Right ventricle myocardium superior (tissue), 1 donor: ENCODE data around the gene RADIL. TPM values are rescaled to one million over a fixed set of nuclear protein-coding genes. Genes with fewer than 3 reads are reported as not detected.
A peak's percentile ranks its signal among the peaks of the same experiment; 100 is the strongest.
"Not testable (repeated sequence)": the region's sequence is repeated elsewhere in the genome, so short reads cannot be mapped to it uniquely, and the experiment has no call there.

Source experiments
- ATAC-seq: fragments of 200-7000 bp; cut with Tn5 transposase; one replicate; pipeline ENCODE4 v1.9.1; 2020; ENCODE audit warnings: mild to moderate bottlenecking; ENCODE audit not compliant: poor library complexity
- DNase-seq: peaks from one replicate; pipeline ENCODE4 v3.0.0-alpha.2; 2020
- intact Hi-C: fragments of 100-400 bp; cut with DNase I; formaldehyde crosslinking; loops from one replicate; pipeline ENCODE4 v1.11.2; 2022
- total RNA-seq: library from RNA; stranded (reverse); fragmentation: NEBNext Ultra II Directional; extraction: Animal tissue kit (Norgen Biotek cat#: 25700); gene quantifications from one replicate; pipeline ENCODE4 v1.2.1, GENCODE V29; 2021
- donor health status: DM: no; HTN: yes; CAD: no; lungs with severe emphysema.

Gene RADIL
- total RNA-seq, 1 donor from 2014 or later = 4.0 TPM

DNA sequence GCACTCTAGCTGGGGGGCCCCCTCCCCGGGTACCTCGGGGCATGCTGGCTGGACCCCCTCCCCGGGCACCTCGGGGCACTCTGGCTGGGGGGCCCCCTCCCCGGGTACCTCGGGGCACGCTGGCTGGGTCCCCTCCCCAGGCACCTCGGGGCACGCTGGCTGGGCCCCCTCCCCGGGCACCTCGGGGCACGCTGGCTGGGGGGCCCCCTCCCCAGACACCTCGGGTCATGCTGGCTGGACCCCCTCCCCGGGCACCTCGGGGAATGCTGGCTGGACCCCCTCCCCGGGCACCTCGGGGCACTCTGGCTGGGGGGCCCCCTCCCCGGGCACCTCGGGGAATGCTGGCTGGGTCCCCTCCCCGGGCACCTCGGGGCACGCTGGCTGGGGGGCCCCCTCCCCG, 80.9 kb downstream of the RADIL start:
- DNase-seq, ATAC-seq, intact Hi-C loops: not testable (repeated sequence)

DNA sequence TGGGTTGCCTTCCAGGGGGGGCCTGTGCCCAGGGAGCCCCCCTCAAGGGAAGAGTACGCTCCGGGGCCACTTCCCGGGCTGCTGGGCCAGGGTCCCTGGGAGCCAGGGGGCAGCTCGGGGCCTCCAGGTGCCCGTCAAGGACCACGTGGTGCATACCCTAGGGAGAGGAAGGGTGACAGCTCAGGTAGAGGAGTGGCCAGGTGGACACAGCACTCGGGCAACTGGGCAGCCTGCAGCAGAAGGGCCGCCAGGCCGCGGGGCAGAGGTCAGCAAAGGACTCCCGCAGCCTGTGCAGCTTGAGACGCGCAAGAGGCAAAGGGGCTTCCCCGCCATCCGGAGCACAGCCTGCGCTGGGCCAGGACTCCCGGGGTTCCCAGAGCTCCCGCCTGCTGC, 81.7 kb downstream of the RADIL start:
- DNase-seq (no peak), ATAC-seq (no peak)
- intact Hi-C loops = no loop called here

DNA sequence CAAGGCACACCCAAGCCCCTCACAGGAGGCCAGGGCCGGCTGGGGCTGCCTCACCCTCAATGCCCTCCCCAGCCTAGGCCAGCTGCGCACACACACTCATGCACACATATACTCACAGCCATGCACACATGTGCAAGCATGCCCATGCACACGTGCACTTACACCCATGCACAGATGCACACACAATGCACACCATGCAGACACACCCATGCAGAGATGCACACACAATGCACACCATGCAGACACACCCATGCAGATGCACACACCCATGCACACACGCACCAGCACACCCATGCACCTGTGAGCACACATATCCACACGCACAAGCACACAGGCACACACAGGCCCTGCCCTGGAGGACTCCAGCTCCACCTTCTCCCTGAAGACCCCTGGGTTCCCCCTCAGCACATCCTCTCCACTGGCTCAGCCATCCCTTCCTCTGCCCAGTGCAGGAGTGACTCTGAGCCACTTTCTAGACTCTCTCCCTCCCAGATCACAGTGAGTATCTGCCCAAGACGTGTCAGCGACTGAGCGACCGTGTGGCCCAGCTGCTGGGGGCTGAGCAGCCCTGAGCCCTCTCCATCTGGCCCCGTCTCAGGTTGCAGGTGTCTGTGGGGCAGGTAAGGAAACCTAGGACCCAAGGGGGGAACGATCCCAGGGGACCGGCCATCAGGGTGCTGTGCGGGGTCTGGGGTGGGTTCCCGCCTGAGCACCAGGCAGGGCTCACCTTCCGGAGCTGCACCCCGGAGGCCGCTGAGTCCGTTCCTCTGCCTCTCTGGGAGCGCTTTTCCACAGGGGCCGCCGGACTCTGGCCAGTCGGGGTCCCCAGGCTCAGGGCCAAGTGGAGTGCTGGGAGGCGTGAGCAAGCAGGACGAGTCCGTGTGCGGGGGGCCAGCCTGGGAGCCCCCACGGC, 82.3 kb downstream of the RADIL start:
- intact Hi-C loops = no loop called here
- DNase-seq (no peak), ATAC-seq (no peak)

DNA sequence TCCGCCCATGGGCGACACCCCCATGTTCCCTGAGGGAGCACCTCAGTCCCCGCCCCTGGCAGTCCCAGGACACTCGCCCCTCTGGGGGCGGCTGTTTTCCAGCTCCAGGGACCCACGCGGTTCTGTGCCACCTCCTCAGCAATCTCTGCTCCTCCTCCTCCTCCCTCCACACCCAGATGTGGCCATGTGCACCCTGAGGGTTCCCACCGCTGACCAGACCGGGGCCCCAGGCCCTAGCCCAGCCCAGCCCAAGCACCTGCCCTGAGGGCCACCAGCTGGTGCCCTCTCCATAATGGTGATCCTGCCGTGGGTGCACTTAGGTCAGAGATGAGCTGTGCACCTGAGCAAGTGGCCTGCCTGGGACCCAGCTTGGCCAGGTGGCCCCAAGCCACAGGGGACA, 83.0 kb downstream of the RADIL start:
- intact Hi-C loops = no loop called here
- no peak for ATAC-seq
- no peak for DNase-seq

DNA sequence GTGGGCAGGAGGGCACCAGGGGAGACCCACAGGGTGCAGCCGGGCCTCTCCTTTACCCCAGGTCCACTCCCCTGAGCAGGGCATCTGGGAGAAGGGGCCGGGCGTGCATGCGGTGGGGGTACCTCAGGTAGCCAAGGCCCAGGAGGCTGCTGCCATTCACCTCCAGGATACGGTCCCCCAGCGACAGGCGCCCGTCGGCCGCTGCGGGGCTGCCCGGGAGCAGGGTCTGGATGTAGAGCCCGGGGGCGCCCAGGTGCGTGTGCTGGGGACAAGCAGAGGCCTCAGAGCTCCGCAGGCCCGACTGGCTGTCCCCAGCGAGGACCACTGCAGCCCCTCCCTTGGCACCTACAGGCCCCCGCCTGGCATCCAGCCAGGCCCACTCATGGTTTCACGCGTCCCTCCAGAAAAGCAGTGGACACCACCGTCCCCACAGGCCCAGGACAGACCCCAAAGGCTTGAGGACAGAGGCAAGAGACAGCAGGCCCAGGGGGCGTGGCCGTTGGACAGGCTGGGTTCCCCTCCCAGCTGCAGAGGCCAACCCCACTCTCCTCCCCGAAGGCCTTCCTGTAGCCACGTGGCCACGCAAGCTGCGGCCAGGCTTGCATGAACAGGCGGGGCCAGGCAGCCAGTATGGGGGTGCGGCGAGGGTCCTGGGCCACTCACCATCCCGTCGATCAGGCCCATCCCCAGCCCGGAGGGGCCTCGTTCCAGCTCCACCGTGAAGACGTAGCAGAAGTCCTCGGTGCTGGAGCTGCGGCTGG, 83.8 kb downstream of the RADIL start:
- peak; percentile 69 for ATAC-seq
- peak; percentile 82 for DNase-seq
- intact Hi-C loops = loop anchor here (5.0 to 10.0 kb wide), 2 partner anchors 85 to 288 kb away; partner anchors contain the start of gene RADIL

DNA sequence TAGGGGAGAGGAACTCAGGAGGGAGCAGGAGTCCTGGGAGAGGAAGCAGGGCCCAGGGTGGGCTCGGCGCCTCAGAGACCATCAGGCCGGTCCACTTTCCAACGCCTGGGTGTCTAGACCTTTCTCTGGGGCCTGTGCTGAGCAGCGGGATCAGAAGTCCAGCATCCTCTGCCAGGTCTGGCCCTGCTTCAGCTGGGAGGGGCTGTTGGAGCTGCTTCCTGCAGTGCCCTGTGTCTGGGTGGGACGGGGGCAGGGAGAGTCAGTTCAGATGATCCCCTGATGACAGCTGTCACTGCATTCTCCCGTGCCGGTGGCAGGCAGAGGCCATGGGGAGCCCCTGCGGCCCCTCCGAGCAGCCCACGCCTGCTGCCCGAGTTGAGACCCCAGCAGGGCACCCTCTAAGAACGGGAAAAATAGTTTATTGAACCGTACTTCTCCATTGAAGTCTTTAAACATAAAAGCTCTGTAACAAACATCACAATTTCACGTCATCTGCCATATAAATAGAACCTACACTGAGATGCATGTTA, 84.7 kb downstream of the RADIL start:
- DNase-seq = no peak
- ATAC-seq = no peak
- intact Hi-C loops = loop anchor here (5.0 to 10.0 kb wide), 2 partner anchors 86 to 289 kb away; partner anchors contain the start of gene RADIL

DNA sequence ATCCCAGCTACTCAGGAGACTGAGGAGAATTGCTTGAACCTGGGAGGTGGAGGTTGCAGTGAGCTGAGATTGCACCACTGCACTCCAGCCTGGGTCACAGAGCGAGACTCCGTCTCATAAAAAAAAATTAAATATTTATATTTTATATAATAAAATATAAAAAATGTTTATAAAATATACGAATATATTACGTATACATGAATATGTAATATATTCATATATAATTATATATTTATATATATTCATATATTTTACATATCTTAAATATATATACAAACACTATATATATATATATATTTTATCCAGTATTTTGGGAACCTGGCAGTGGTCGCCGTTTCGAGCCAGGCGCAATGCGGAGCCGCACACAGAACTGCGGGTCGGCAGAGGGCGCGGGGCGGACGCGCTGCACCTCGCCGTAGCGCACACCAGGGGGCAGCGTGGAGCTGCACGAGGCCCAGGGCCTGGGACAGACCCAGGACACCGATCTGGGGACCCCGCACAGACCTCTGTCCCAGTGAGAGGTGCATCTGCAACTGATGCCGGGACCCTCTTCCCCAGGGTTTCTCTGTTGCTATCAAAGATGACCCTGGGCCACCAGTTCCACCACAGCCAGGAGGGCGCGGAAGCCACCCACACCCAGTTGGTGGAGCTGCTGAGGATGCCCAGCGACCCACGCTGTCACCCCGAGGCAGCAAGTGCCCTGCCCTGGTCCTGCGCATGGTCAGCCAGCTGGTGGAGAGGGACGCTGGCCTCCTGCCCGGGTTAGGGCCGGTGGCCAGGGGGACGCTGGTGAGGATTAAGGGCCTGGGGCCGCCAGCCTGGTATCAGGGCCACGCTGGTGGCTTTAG, 85.4 kb downstream of the RADIL start:
- ATAC-seq (peak; percentile 74), DNase-seq (peak; percentile 79)
- intact Hi-C loops = loop anchor here (5.0 to 10.0 kb wide), 2 partner anchors 87 to 289 kb away; partner anchors contain the start of gene RADIL

DNA sequence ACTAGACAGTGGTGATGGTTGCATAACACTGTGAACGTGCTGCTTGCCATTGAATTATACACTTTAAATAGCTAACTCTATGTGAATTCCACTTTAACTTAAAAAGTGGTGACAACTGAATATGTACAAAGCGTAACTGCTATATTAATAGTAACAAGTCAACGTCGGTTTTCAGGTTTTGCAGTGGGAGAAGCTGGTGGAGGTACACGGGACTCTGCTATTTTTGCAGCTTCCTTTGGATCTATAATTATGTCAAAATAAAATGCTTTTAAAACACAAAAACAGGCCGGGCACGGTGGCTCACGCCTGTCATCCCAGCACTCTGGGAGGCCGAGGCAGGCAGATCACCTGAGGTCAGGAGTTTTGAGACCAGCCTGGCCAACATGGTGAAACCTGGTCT, 87.1 kb downstream of the RADIL start:
- intact Hi-C loops = loop anchor here (5.0 to 10.0 kb wide), 2 partner anchors 88 to 291 kb away; partner anchors contain the start of gene RADIL
- ATAC-seq (no peak), DNase-seq (no peak)

DNA sequence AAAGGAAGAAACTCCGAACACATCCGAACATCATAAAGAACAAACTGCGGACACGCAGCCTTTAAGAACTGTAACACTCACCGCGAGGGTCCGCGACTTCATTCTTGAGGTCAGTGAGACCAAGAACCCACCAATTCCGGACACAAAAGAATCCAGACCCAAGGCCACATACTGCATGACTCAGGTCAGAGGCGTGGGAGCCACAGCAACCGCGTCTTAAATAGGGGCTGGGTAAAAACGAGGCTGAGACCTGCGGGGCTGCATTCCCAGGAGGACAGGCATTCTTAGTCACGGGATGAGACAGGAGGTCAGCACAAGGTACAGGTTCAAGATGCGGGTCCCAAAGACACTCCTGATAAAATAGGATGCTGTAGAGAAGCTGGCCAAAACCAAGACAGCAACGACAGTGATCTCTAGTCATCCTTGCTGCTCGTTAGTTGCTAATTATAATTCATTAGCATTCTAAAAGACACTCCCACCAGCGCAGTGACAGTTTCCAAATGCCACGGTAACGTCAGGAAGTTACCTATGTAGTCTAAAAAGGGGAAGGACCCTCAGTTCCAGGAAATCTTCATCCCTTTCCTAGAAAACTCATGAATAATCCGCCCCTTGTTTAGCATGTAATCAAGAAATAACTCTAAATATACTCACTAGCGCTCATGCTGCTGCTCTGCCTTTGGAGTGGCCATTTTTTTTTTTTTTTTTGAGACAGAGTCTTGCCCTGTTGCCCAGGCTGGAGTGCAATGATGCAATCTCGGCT, 88.7 kb downstream of the RADIL start:
- intact Hi-C loops = loop anchor here (5.0 to 10.0 kb wide), 2 partner anchors 90 to 293 kb away; partner anchors contain the start of gene RADIL
- DNase-seq = no peak
- no peak for ATAC-seq

DNA sequence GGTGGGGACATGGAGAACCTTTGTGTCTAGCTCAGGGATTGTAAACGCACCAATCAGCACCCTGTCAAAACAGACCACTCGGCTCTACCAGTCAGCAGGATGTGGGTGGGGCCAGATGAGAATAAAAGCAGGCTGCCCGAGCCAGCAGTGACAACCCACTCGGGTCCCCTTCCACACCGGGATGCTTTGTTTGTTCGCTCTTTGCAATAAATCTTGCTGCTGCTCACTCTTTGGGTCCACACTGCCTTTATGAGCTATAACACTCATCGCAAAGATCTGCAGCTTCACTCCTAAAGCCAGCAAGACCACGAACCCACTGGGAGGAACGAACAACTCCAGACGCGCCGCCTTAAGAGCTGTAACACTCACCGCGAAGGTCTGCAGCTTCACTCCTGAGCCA, 89.3 kb downstream of the RADIL start:
- intact Hi-C loops = loop anchor here (10.0 kb wide), 1 partner anchor 91 kb away; the partner anchor contains the start of gene RADIL
- not testable (repeated sequence) for DNase-seq, ATAC-seq

DNA sequence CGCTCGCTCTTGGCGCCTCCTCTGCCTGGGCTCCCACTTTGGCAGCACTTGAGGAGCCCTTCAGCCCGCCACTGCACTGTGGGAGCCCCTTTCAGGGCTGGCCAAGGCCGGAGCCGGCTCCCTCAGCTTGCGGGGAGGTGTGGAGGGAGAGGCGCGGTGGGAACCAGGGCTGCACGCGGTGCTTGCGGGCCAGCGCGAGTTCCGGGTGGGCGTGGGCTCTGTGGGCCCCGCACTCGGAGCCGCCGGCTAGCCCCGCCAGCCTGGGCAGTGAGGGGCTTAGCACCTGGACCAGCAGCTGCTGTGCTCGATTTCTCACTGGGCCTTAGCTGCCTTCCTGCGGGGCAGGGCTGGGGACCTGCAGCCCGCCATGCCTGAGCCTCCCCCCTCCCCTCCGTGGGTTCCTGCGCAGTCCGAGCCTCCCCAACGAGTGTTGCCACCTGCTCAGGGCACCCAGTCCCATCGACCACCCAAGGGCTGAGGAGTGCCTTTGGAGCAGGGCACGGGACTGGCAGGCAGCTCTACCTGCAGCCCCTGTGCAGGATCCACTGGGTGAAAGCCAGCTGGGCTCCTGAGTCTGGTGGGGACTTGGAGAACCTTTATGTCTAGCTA, 90.0 kb downstream of the RADIL start:
- DNase-seq = not testable (repeated sequence)

DNA sequence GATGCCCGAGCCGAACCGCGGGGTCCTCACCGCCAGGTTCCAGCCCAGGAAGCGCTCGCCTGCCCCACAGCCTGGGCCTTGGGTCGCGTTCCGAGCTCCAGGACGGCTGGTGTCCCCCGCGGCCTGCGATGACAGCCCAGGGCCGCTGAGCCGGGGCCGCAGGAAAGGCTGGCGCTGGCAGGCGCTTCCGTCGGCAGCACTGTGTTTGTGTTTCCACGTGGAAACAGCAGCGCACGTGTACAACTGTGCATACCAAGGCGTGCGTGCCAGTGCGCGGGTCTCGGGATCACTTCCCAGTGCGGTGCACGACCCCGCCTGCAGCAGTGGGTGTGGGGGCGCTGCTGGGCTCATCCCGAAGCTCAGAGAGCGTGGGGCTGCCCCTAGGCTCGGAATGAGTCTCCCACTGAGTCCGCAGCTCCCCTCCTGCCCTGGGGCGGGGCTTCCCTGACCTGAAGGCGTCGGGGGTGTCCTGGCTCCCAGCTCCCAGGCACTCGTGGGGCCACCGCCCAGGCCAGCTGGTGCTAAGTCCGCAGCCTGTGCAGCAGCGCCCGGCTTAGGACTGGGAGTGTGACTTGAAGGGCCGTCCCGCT, 90.9 kb downstream of the RADIL start:
- intact Hi-C loops = loop anchor here (10.0 kb wide), 1 partner anchor 92 kb away; the partner anchor contains the start of gene RADIL
- DNase-seq (peak; percentile 62), ATAC-seq (peak; percentile 38)

More for the DNA sequence above, 90.0 kb downstream of the RADIL start:
- intact Hi-C loops = loop anchor here (10.0 kb wide), 1 partner anchor 91 kb away; the partner anchor contains the start of gene RADIL
- not testable (repeated sequence) for ATAC-seq

DNA sequence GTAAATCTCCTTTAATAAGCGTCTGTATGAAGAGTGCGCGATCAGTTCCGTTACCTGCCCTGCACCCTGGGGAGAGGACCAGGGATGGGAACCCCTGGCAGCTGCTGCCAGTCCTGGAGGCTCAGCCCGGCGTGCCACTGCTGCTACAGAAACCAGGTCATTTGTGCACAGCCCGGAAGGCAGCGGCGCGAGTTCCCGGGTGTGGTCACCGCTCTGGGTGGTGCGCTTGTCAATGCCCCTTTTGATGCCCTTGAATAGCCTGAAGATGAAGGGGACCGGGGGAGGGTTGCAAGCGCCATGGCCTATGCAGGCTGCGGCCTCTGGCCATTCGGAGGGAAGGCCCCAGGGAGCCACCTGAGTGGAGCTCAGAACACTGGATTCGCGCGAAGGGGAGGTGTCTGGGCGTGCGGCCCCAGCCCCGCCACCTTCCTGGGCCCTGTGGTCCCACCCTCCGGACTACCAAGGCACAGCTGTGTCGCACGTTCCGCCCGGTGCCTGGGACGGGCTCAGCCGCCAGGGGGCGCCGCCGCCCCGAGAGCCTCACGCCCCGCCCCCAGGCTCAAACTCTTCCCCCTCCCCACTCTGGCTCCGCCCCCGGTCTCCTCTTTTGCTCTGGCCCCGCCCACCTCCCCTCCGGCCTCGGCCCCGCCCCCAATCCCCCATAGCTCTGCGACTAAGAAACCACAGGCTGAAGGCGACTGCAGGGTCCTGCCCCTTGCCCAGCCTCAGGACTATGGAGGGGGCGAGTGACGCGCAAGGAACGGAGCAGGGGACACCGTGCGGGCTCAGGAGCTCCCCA, 91.6 kb downstream of the RADIL start:
- DNase-seq (peak; percentile 90), ATAC-seq (peak; percentile 86)
- intact Hi-C loops = loop anchor here (10.0 kb wide), 1 partner anchor 93 kb away; the partner anchor contains the start of gene RADIL

DNA sequence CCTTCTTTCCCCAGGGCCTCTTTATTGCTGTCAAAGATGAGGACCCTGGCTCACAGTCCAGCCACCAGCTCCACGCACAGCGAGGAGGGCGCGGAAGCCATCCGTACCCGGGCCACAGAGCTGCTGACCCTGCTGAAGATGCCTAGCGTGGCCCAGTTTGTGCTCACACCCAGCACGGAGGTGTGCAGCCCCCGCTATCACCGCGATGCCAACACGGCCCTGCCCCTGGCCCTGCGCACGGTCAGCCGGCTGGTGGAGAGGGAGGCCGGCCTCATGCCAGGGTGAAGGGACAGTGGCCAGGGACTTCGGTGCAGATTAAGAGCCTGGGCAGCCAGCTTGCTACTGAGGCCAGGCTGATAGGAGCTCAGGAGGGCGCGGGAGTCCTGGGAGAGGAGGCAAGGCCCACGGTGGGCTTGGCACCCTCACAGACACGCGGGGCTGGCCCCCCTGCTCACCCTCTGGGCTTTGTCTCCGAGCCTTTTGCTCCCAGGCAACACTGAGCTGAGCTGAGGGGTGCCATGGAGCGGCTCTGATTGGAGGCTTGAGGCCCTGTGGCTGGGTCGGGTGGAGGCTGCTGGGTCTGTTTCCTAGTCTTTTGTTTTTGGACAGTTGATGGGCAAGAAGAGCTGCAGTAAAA, 92.3 kb downstream of the RADIL start:
- DNase-seq = no peak
- ATAC-seq = no peak
- intact Hi-C loops = loop anchor here (10.0 kb wide), 1 partner anchor 94 kb away; the partner anchor contains the start of gene RADIL

DNA sequence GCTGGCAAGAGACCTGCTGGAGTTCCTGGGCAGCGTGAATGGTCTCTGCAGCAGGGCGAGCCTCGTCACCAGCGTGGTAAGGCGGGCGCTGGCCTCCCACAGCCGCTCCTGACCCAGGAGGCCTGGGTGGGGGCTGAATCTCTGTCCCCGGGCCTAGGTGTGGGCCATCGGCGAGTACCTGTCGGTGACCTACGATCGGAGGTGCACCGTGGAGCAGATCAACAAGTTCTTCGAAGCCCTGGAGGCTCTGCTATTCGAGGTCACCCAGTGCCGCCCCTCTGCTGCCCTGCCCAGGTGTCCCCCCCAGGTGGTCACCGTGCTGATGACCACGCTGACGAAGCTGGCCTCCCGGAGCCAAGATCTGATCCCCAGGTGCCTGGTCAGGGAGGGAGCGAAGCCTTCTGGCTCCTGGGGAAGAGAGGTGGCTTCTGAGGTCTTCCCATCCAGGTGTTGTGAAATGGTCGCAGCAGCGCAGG, 93.0 kb downstream of the RADIL start:
- intact Hi-C loops = loop anchor here (10.0 kb wide), 1 partner anchor 94 kb away; the partner anchor contains the start of gene RADIL
- DNase-seq (no peak), ATAC-seq (no peak)
